ENCODE data around the gene CD83. TPM values are rescaled to one million over a fixed set of nuclear protein-coding genes. Genes with fewer than 3 reads are reported as not detected.

CD83 gene
- total RNA-seq, 1 donor = 1.4 TPM

DNA sequence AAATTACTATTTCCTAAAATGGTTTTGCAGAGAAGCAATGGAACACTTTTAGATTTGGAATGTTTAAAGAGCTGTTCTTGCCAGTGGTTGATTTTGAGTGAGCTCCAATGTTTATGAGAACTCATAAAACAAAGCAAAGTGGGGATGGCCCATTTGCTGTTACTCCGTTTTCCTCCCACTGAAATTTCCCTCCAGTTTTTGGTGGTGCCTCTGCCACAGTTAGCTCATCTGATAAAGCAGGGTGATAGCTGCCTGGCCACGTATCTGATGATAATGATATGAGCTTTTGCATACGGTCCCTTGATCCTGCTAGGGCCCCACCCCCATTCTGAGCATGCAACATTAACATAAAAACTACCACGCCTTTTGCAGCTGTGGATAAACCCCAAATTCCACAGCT is 10.4 kb downstream of the CD83 start:
- Histone ChIP-seq H3K27ac (ENCODE audit: low read depth, low read length) (no peak overlapping the region), H3K36me3 (ENCODE audit: insufficient read depth, low read length) (no peaks in the 10 kb centered on the region), H3K9me3 (ENCODE audit: low read depth, low read length) (no peaks in the 10 kb centered on the region), H3K4me3 (ENCODE audit: insufficient read depth, low read length) (no peak overlapping the region), H4K20me1 (ENCODE audit: insufficient read depth, low read length) (no peaks in the 10 kb centered on the region), H2AFZ (ENCODE audit: low read length) (no peak overlapping the region), H3K79me2 (ENCODE audit: insufficient read depth, low read length) (no peaks in the 10 kb centered on the region), H3K4me1 (ENCODE audit: insufficient read depth, low read length) (no peaks in the 10 kb centered on the region), H3K4me2 (ENCODE audit: insufficient read depth, low read length) (no peak overlapping the region), H3K27me3 (ENCODE audit: insufficient read depth, low read length) (peaks cover 4% of the 10 kb centered on the region)
- TF ChIP-seq, protein P1, sequence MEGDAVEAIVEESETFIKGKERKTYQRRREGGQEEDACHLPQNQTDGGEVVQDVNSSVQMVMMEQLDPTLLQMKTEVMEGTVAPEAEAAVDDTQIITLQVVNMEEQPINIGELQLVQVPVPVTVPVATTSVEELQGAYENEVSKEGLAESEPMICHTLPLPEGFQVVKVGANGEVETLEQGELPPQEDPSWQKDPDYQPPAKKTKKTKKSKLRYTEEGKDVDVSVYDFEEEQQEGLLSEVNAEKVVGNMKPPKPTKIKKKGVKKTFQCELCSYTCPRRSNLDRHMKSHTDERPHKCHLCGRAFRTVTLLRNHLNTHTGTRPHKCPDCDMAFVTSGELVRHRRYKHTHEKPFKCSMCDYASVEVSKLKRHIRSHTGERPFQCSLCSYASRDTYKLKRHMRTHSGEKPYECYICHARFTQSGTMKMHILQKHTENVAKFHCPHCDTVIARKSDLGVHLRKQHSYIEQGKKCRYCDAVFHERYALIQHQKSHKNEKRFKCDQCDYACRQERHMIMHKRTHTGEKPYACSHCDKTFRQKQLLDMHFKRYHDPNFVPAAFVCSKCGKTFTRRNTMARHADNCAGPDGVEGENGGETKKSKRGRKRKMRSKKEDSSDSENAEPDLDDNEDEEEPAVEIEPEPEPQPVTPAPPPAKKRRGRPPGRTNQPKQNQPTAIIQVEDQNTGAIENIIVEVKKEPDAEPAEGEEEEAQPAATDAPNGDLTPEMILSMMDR (IDR thresholded peaks at IDR 0.05; ENCODE audit: extremely low read depth, low read depth, low read length) = no peak
- no peak for DNase-seq (ENCODE audit: insufficient read length, low spot score, missing footprints)

GRCh38 chr6:14128746-14129145 is 11.2 kb downstream of the CD83 start:
- H3K4me3 ChIP-seq (ENCODE audit: insufficient read depth, low read length) = no peak overlapping the region
- no peak for DNase-seq (ENCODE audit: insufficient read length, low spot score, missing footprints)
- H3K36me3 ChIP-seq (ENCODE audit: insufficient read depth, low read length) = no peaks in the 10 kb centered on the region
- no peaks in the 10 kb centered on the region for H3K79me2 ChIP-seq (ENCODE audit: insufficient read depth, low read length)
- no peak overlapping the region for H3K27ac ChIP-seq (ENCODE audit: low read depth, low read length)
- no peaks in the 10 kb centered on the region for H4K20me1 ChIP-seq (ENCODE audit: insufficient read depth, low read length)
- TF ChIP-seq, protein P1 (IDR thresholded peaks at IDR 0.05; ENCODE audit: extremely low read depth, low read depth, low read length) = no peak
- no peaks in the 10 kb centered on the region for H3K4me1 ChIP-seq (ENCODE audit: insufficient read depth, low read length)
- no peak overlapping the region for H3K4me2 ChIP-seq (ENCODE audit: insufficient read depth, low read length)
- H3K9me3 ChIP-seq (ENCODE audit: low read depth, low read length) = no peaks in the 10 kb centered on the region
- H3K27me3 ChIP-seq (ENCODE audit: insufficient read depth, low read length) = peaks cover 4% of the 10 kb centered on the region
- H2AFZ ChIP-seq (ENCODE audit: low read length) = no peak overlapping the region

DNA sequence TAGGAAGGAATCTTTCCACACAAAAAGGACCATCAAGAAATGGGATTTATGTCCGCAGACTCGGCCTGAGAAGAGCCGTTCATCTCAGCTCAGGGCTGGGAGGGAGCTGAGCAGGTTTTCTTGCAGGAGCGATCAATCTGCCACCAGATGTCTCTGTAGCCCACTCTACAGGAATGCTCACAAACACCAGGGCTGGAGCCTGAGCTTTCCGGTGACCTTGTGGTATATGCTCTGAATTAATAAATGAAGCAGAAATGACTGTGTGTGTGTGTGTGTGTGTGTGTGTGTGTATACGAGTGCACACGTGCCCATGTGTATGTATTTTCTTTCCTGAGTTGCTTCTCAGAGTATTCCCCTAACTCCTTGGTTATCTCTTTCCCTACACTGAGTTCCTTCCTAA is 12.0 kb downstream of the CD83 start:
- TF ChIP-seq, protein P1 (IDR thresholded peaks at IDR 0.05; ENCODE audit: extremely low read depth, low read depth, low read length) = peak; percentile 67
- Histone ChIP-seq H3K36me3 (ENCODE audit: insufficient read depth, low read length) (no peaks in the 10 kb centered on the region), H3K9me3 (ENCODE audit: low read depth, low read length) (no peaks in the 10 kb centered on the region), H2AFZ (ENCODE audit: low read length) (no peak overlapping the region), H3K27me3 (ENCODE audit: insufficient read depth, low read length) (peaks cover 4% of the 10 kb centered on the region), H3K4me1 (ENCODE audit: insufficient read depth, low read length) (no peaks in the 10 kb centered on the region), H3K27ac (ENCODE audit: low read depth, low read length) (no peak overlapping the region), H3K79me2 (ENCODE audit: insufficient read depth, low read length) (no peaks in the 10 kb centered on the region), H3K4me3 (ENCODE audit: insufficient read depth, low read length) (no peak overlapping the region), H4K20me1 (ENCODE audit: insufficient read depth, low read length) (no peaks in the 10 kb centered on the region), H3K4me2 (ENCODE audit: insufficient read depth, low read length) (no peak overlapping the region)
- peak; percentile 86 for DNase-seq (ENCODE audit: insufficient read length, low spot score, missing footprints)

- no peak overlapping the region for H3K4me3 ChIP-seq (ENCODE audit: insufficient read depth, low read length)
- H3K27ac ChIP-seq (ENCODE audit: low read depth, low read length) = no peak overlapping the region
- no peaks in the 10 kb centered on the region for H3K4me1 ChIP-seq (ENCODE audit: insufficient read depth, low read length)
- TF ChIP-seq, protein P1 (IDR thresholded peaks at IDR 0.05; ENCODE audit: extremely low read depth, low read depth, low read length) = no peak
- no peaks in the 10 kb centered on the region for H3K36me3 ChIP-seq (ENCODE audit: insufficient read depth, low read length)
- H3K79me2 ChIP-seq (ENCODE audit: insufficient read depth, low read length) = no peaks in the 10 kb centered on the region
- no peaks in the 10 kb centered on the region for H3K9me3 ChIP-seq (ENCODE audit: low read depth, low read length)
- no peak overlapping the region for H2AFZ ChIP-seq (ENCODE audit: low read length)
- no peak overlapping the region for H3K4me2 ChIP-seq (ENCODE audit: insufficient read depth, low read length)
- H4K20me1 ChIP-seq (ENCODE audit: insufficient read depth, low read length) = no peaks in the 10 kb centered on the region
- DNase-seq (ENCODE audit: insufficient read length, low spot score, missing footprints) = no peak
- H3K27me3 ChIP-seq (ENCODE audit: insufficient read depth, low read length) = peaks cover 4% of the 10 kb centered on the region
These were observed 13.0 kb downstream of the CD83 start for GRCh38 chr6:14130435-14131075.

All from osteoblast (primary cell).